Stimulated activated naive CD8-positive, alpha-beta T cell treated with anti-CD3 and anti-CD28 coated beads, Interleukin-15, amount 100 ng/mL, for 72 hours (primary cell): Measurements from ENCODE around the gene LCN12.

Source experiments
- ATAC-seq: fragments of 150-1000 bp; cut with Tn5 transposase; 2 replicates; pipeline ENCODE4 v1.10.0; 2021; ENCODE audit warnings: mild to moderate bottlenecking, moderate library complexity
- DNase-seq, 2 donors: peaks; one replicate each; pipeline ENCODE4 v3.0.0; 2021 to 2022
- H3K27ac Mint-ChIP-seq, 2 donors: one replicate each; pipeline ENCODE4 v1.8.0; 2022; ENCODE audit warnings: mild to moderate bottlenecking in 2 of 2, mixed read lengths in 2 of 2, moderate library complexity in 2 of 2
- H3K27me3 Mint-ChIP-seq: one replicate; pipeline ENCODE4 v1.8.0; 2022; ENCODE audit warnings: mixed read lengths
- H3K4me1 Mint-ChIP-seq: one replicate; pipeline ENCODE4 v1.8.0; 2022; ENCODE audit warnings: mild to moderate bottlenecking, mixed read lengths
- H3K4me3 Mint-ChIP-seq, 2 donors: one replicate each; pipeline ENCODE4 v1.8.0; 2022; ENCODE audit warnings: mild to moderate bottlenecking in 2 of 2, mixed read lengths in 2 of 2, moderate library complexity in 1 of 2
- H3K9me3 Mint-ChIP-seq, 2 donors: one replicate each; pipeline ENCODE4 v1.8.0; 2022; ENCODE audit warnings: mixed read lengths in 2 of 2

Gene LCN12

GRCh38 chr9:136921718-136922117, 30.4 kb upstream of the LCN12 start:
- Mint-ChIP-seq H3K27me3 (no peaks in the 10 kb centered on the region), H3K9me3 (no peaks in the 10 kb centered on the region), H3K27ac (no peak overlapping the region), H3K4me1 (peaks cover 10% of the 10 kb centered on the region), H3K4me3 (no peak overlapping the region)
- DNase-seq = no peak
- no peak for ATAC-seq

DNA sequence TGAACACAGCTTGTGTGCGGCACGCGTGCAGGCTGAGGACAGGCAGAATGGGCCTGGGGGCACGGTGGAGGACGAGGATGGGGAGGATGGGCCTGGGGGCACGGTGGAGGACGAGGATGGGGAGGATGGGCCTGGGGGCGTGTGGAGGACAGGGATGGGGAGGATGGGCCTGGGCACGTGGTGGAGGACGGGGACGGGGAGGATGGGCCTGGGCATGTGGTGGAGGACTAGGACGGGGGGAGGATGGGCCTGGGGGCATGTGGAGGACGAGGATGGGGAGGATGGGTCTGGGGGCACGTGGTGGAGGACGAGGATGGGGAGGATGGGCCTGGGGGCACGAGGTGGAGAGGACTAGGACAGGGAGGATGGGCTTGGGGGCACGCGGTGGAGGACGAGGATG, 29.5 kb upstream of the LCN12 start:
- Mint-ChIP-seq H3K27me3 (no peaks in the 10 kb centered on the region), H3K4me1 (peaks cover 8% of the 10 kb centered on the region), H3K27ac (peak overlapping the region in 1 of 2 donors; percentile 87), H3K9me3 (no peaks in the 10 kb centered on the region), H3K4me3 (no peak overlapping the region)
- DNase-seq (no peak), ATAC-seq (peak; percentile 57)

- DNase-seq (no peak), ATAC-seq (no peak)
- no peaks in the 10 kb centered on the region for H3K27me3 Mint-ChIP-seq
- peak overlapping the region in 1 of 2 donors; percentile 76 for H3K27ac Mint-ChIP-seq
- H3K4me3 Mint-ChIP-seq = no peak overlapping the region
- H3K4me1 Mint-ChIP-seq = peaks cover 13% of the 10 kb centered on the region
- no peaks in the 10 kb centered on the region for H3K9me3 Mint-ChIP-seq
These were observed 28.2 kb upstream of the LCN12 start for GRCh38 chr9:136923881-136924280.

- ATAC-seq (peak; percentile 27), DNase-seq (no peak)
- Mint-ChIP-seq H3K9me3 (no peaks in the 10 kb centered on the region), H3K27me3 (no peaks in the 10 kb centered on the region), H3K4me1 (peaks cover 13% of the 10 kb centered on the region), H3K27ac (peak overlapping the region in 1 of 2 donors; percentile 35), H3K4me3 (no peak overlapping the region)
These were observed 26.5 kb upstream of the LCN12 start for GRCh38 chr9:136925414-136926153.

- H3K4me1 Mint-ChIP-seq = peaks cover 13% of the 10 kb centered on the region
- no peak overlapping the region for H3K4me3 Mint-ChIP-seq
- H3K27me3 Mint-ChIP-seq = no peaks in the 10 kb centered on the region
- ATAC-seq = peak; percentile 31
- DNase-seq = no peak
- no peaks in the 10 kb centered on the region for H3K9me3 Mint-ChIP-seq
- H3K27ac Mint-ChIP-seq = peak overlapping the region in 1 of 2 donors; percentile 35
These were observed 25.8 kb upstream of the LCN12 start for GRCh38 chr9:136926154-136926704.

DNA sequence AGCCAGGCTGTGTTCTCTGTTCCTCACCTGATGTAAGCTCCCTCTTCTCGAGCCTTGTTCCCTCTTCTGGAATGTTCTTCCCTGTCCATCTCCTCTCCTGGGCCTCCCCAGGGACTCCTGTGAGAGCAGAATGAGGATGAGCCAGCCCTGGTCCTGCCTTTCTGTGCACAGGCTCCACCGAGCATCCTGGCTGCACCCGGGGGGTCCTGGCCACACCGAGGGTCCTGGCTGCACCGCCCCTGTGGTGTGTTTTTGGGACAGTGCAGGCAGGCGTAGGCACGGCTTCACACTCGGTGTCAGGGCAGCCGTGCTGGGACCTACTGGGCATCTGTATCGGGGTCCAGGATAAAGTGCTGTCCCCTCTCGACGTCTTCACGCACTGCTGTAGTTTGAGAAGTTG, 25.3 kb upstream of the LCN12 start:
- DNase-seq (no peak), ATAC-seq (no peak)
- H3K27me3 Mint-ChIP-seq = no peaks in the 10 kb centered on the region
- no peaks in the 10 kb centered on the region for H3K9me3 Mint-ChIP-seq
- peaks cover 16% of the 10 kb centered on the region for H3K4me1 Mint-ChIP-seq
- H3K4me3 Mint-ChIP-seq = no peak overlapping the region
- peak overlapping the region in 1 of 2 donors; percentile 83 for H3K27ac Mint-ChIP-seq

- Mint-ChIP-seq H3K27me3 (no peaks in the 10 kb centered on the region), H3K4me1 (peaks cover 22% of the 10 kb centered on the region), H3K27ac (peak overlapping the region in 1 of 2 donors; percentile 64), H3K4me3 (no peak overlapping the region), H3K9me3 (peaks cover 0 to under 1% of the 10 kb centered on the region in 2 donors)
- no peak for DNase-seq
- no peak for ATAC-seq
These were observed 24.5 kb upstream of the LCN12 start for GRCh38 chr9:136927343-136928271.

DNA sequence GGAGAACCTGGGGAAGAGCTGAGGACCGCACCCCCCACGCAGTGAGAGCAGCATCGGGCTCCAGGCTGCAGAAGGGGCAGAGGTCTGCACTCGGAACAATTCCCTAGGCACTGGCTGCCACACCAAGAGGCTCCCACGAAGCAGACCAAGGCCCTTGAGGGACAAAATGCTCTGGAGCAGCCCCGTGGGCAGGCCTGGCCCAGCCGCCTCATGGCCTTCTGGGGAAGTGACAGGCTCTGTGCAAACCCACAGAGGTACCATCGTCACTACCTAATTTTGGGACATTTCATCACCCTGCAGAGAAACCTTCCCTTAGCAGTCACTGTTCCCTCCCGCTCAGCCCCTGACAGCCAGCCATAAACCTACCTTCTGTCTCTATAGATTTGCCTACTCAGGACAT, 23.5 kb upstream of the LCN12 start:
- peak; percentile 46 for ATAC-seq

DNA sequence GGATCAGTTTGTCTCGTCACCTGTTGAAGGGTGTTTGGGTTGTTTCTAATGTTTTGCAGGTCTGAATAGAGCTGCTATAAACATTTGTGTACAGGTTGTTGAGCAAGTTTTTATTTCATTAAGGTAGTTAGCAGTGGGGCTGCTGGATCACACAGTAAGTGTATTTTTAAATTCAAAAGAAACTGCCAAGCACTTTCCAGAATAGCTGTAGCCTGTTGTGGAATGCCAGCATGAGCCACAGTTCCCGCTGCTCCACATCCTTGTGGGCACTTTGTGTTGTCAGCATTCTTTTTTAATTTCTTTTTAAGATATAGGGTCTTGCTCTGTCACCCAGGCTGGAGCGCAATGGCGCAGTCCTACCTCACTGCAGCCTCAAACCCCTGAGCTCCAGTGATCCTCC, 22.1 kb upstream of the LCN12 start:
- DNase-seq (no peak), ATAC-seq (no peak)
- Mint-ChIP-seq H3K4me3 (no peak overlapping the region), H3K4me1 (peaks cover 29% of the 10 kb centered on the region), H3K27me3 (no peaks in the 10 kb centered on the region), H3K9me3 (peaks cover 0 to 7% of the 10 kb centered on the region in 2 donors), H3K27ac (no peak overlapping the region)

More for the DNA sequence above, 23.5 kb upstream of the LCN12 start:
- H3K4me3 Mint-ChIP-seq = no peak overlapping the region
- no peak overlapping the region for H3K27ac Mint-ChIP-seq
- peaks cover 0 to 7% of the 10 kb centered on the region in 2 donors for H3K9me3 Mint-ChIP-seq
- no peak for DNase-seq
- no peaks in the 10 kb centered on the region for H3K27me3 Mint-ChIP-seq
- H3K4me1 Mint-ChIP-seq = peaks cover 29% of the 10 kb centered on the region

- no peaks in the 10 kb centered on the region for H3K27me3 Mint-ChIP-seq
- no peak overlapping the region for H3K4me3 Mint-ChIP-seq
- peaks cover 0 to 7% of the 10 kb centered on the region in 2 donors for H3K9me3 Mint-ChIP-seq
- H3K4me1 Mint-ChIP-seq = peaks cover 27% of the 10 kb centered on the region
- DNase-seq (no peak), ATAC-seq (no peak)
- H3K27ac Mint-ChIP-seq = peak overlapping the region in 1 of 2 donors; percentile 37
These were observed 20.4 kb upstream of the LCN12 start for GRCh38 chr9:136931611-136932130.

- Mint-ChIP-seq H3K27ac (no peak overlapping the region), H3K4me1 (peaks cover 16% of the 10 kb centered on the region), H3K27me3 (no peaks in the 10 kb centered on the region), H3K4me3 (no peak overlapping the region), H3K9me3 (peaks cover 0 to 7% of the 10 kb centered on the region in 2 donors)
- DNase-seq (no peak), ATAC-seq (no peak)
These were observed 17.8 kb upstream of the LCN12 start for GRCh38 chr9:136934277-136934676.

- Mint-ChIP-seq H3K4me1 (peaks cover 22% of the 10 kb centered on the region), H3K9me3 (peaks cover 0 to 7% of the 10 kb centered on the region in 2 donors), H3K27me3 (no peaks in the 10 kb centered on the region), H3K27ac (peak overlapping the region in 1 of 2 donors; percentile 55), H3K4me3 (no peak overlapping the region)
- DNase-seq (no peak), ATAC-seq (no peak)
These were observed 16.4 kb upstream of the LCN12 start for GRCh38 chr9:136935651-136936050.

- ATAC-seq (no peak), DNase-seq (no peak)
- peaks cover 19% of the 10 kb centered on the region for H3K4me1 Mint-ChIP-seq
- H3K4me3 Mint-ChIP-seq = no peak overlapping the region
- no peaks in the 10 kb centered on the region for H3K27me3 Mint-ChIP-seq
- H3K9me3 Mint-ChIP-seq = peaks cover 0 to 7% of the 10 kb centered on the region in 2 donors
- H3K27ac Mint-ChIP-seq = no peak overlapping the region
These were observed 15.4 kb upstream of the LCN12 start for GRCh38 chr9:136936645-136937170.

DNA sequence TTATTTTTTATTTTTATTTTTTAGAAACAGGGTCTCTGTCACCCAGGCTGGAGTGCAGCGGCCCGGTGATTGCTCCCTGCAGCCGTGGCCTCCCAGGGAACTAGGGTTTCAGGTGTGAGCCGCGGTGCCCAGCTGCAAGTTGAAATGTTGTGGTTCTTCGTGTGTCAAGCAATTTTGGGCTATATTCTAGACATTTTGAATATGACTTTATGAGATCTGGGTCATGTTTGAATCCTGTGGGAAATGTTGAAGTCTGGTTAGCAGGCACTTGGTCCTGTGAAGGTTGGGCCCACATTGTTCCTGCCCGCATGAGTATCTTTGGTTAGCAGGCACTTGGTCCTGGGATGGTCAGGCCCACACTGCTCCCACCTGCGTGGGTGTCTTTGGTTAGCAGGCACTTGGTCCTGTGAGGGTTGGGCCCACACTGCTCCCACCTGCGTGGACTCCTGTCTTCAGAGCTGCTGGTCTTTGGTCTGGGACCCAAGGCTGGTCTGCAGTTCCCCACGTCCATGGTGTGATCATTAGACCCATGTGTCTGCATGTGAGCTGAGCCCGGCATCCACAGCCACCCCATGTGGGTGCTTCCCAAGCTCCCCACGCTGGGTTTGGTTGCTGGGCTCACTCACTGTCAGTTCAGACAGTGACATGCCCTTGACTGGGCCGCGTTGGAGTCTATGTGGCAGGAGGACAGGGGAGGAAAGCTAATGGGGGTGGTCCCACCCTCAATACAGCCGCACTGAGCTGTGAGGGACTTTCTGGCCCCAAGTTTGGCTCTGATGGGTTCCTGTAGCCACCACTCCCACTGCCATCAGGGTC, 14.7 kb upstream of the LCN12 start:
- Mint-ChIP-seq H3K9me3 (peaks cover 0 to 7% of the 10 kb centered on the region in 2 donors), H3K27me3 (no peaks in the 10 kb centered on the region), H3K27ac (no peak overlapping the region), H3K4me1 (peaks cover 13% of the 10 kb centered on the region), H3K4me3 (no peak overlapping the region)
- DNase-seq = no peak
- ATAC-seq = no peak
